HL-60/S4 (cell line): ENCODE data around the gene FUT1.
"Not testable (repeated sequence)": the region's sequence is repeated elsewhere in the genome, so short reads cannot be mapped to it uniquely, and the experiment has no call there.

Source experiments
- in situ Hi-C: fragments of 300-500 bp; cut with MboI; formaldehyde crosslinking; loops from 2 replicates; pipeline ENCODE4 v1.14.3; 2022; ENCODE audit warnings: low sequenced_read_pairs

FUT1 gene

GRCh38 chr19:48718711-48719231 lies 33.7 kb downstream of the FUT1 start:
- in situ Hi-C loops = no loop called here

- in situ Hi-C loops = not testable (repeated sequence)
Measured at GRCh38 chr19:48718106-48718505, 34.3 kb downstream of the FUT1 start.

GRCh38 chr19:48716562-48717291 lies 35.7 kb downstream of the FUT1 start:
- in situ Hi-C loops = no loop called here

- in situ Hi-C loops = no loop called here
Measured at GRCh38 chr19:48715681-48716171, 36.7 kb downstream of the FUT1 start.

GRCh38 chr19:48714759-48715675 lies 37.4 kb downstream of the FUT1 start:
- in situ Hi-C loops = no loop called here

GRCh38 chr19:48713864-48714755 lies 38.3 kb downstream of the FUT1 start:
- in situ Hi-C loops = no loop called here

GRCh38 chr19:48713041-48713863 lies 39.2 kb downstream of the FUT1 start:
- in situ Hi-C loops = no loop called here

- in situ Hi-C loops = no loop called here
Measured at GRCh38 chr19:48711106-48711662, 41.3 kb downstream of the FUT1 start.

- in situ Hi-C loops = no loop called here
Measured at GRCh38 chr19:48708471-48708870, 44.0 kb downstream of the FUT1 start.

GRCh38 chr19:48705431-48705830 lies 47.0 kb downstream of the FUT1 start:
- in situ Hi-C loops = no loop called here

GRCh38 chr19:48703316-48703715 lies 49.1 kb downstream of the FUT1 start:
- in situ Hi-C loops = no loop called here

- in situ Hi-C loops = no loop called here
Measured at GRCh38 chr19:48702701-48703100, 49.7 kb downstream of the FUT1 start.

GRCh38 chr19:48698046-48698445 lies 54.4 kb downstream of the FUT1 start:
- in situ Hi-C loops = no loop called here
